ENCODE measurements around the gene LRP1B.

DNA sequence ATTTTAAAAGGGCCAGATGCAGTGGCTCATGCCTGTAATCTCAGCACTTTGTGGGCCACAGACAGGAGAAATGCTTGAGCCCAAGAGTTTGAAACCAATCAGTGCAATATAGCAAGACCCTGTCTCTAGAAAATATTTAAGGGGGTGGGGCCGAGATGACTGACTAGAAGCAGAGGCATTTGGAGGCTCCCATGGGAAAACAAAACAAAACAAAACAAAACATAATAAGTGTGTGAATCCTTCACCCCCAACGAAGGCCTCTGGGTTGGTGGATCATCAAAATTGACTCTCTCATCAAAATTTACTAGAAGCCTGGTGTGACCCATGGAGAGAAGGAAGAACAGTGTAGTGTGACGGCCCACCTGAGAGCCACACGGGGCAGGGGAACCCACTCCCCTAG lies 560.9 kb downstream of the LRP1B start:
- no peak for TF ChIP-seq CTCF (IDR thresholded peaks at IDR 0.05)
- no peak for TF ChIP-seq POLR2A (IDR thresholded peaks at IDR 0.05)
